ENCODE results near the gene AP5Z1. TPM values are rescaled to one million over a fixed set of nuclear protein-coding genes. Genes with fewer than 3 reads are reported as not detected.
A peak's percentile ranks its signal among the peaks of the same experiment; 100 is the strongest.

The AP5Z1 gene
- total and polyA plus RNA-seq, 2 of the 4 experiments (the other 2 are of a cell fraction): 9.7 to 38.7 TPM

DNA sequence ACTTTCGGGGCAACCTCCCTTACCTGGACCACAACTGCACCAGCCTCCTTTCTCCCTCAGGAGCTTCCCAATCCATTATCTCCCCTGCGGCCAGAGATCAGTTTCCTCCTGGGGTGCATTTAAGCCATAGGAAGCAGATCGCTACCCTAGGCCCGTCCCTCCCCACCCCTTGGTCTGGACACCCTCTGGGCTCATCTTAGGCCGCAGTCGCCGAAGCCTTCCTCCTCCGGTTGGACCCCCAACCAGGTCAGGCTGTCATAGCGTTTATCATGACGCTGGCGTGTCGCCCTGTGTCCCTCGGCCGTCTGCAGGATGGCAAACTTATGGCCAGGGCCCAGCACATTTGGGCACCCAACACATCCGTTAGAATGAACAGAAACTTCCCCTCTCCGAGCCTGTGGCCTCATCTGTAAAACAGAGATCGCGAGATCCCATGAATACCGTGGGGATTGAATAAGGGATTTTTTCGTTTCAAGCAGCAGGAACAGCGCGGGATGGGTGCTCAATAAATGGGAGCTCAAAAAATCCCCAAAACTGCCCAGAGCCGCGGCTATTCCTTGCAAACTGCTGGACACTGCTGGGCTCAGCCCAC is 669 bp upstream of the AP5Z1 start (continued):
- no peak for TF ChIP-seq MAZ (IDR thresholded peaks at IDR 0.05; ENCODE audit: borderline replicate concordance, low read depth, low read length)

- H3K27me3 ChIP-seq (ENCODE audit: control insufficient read depth, insufficient read depth, low read length): no peaks in the 10 kb centered on the region
- H3K27ac ChIP-seq (ENCODE audit: insufficient read depth, low read length): peak overlapping the region; percentile 68
- H3K79me1 ChIP-seq (ENCODE audit: low read depth in 1 of 2, low read length in 2 of 2): peaks cover 13 to 63% of the 10 kb centered on the region in 2 experiments
- peaks cover 27% of the 10 kb centered on the region for H4K20me1 ChIP-seq (ENCODE audit: insufficient read depth, low read length)
- H3K4me3 ChIP-seq (ENCODE audit: insufficient read depth, low read depth, low read length): peak overlapping the region; percentile 83
- peak overlapping the region; percentile 55; the same call in 1 of the 2 replicates for H2BK120ac ChIP-seq (ENCODE audit: low read depth, low read length)
- H3K9me1 ChIP-seq (ENCODE audit: insufficient read depth, low read length): peaks cover 10% of the 10 kb centered on the region; the same call in 1 of the 2 replicates
- H3K36me3 ChIP-seq (ENCODE audit: control insufficient read depth, insufficient read depth, low read length): peaks cover 8% of the 10 kb centered on the region
- H2BK15ac ChIP-seq (ENCODE audit: low read depth, low read length): no peak overlapping the region
- peak overlapping the region; percentile 97 for H2AFZ ChIP-seq (replicated peaks; ENCODE audit: low read length, poor library complexity)
- peak overlapping the region; percentile 51; the same call in 1 of the 2 replicates for H4K91ac ChIP-seq (ENCODE audit: insufficient read depth, low read depth, low read length)
- in situ Hi-C loops (cut with MboI; ENCODE audit: low sequenced_read_pairs) (no loop called here), intact Hi-C loops (cut with micrococcal nuclease) (loop anchor here (1.0 to 10.0 kb wide), 3 partner anchors 31 to 161 kb away; no protein-coding TSS in a partner anchor), dilution Hi-C loops (cut with HindIII; ENCODE audit: low sequenced_read_pairs, unreplicated experiment) (no loop called here)
- no peak overlapping the region for H2BK20ac ChIP-seq (ENCODE audit: low read depth, low read length)
- POLR2A ChIA-PET (ENCODE audit: unreplicated experiment): interaction anchor here (1.0 to 1.2 kb wide), 3 partner anchors 8 to 163 kb away, joined by 3 to 17 read pairs (median 4); no protein-coding TSS in a partner anchor
- H3K14ac ChIP-seq (replicated peaks; ENCODE audit: low read depth, low read length): peak overlapping the region; percentile 96
- H2AK5ac ChIP-seq (ENCODE audit: low read depth, low read length): peak overlapping the region; percentile 56
- peak overlapping the region; percentile 86 for H3K4me2 ChIP-seq (ENCODE audit: low read depth, low read length)
- ATAC-seq (ENCODE audit: low read depth) (peak; percentile 7), DNase-seq (peak; percentile 49)
- peak overlapping the region; percentile 58 for H3K4ac ChIP-seq (ENCODE audit: low read depth, low read length)
- no peak overlapping the region for H3K18ac ChIP-seq (ENCODE audit: low read depth, low read length)
- peak overlapping the region; percentile 73 for H3K9ac ChIP-seq (ENCODE audit: low read depth, low read length)
- H4K8ac ChIP-seq (ENCODE audit: low read depth in 2 of 2, low read length in 2 of 2): peak overlapping the region; percentile 5 to 68; a peak in 3 of 4 replicates
- peak overlapping the region; percentile 94 for H3K23ac ChIP-seq (ENCODE audit: low read depth, low read length)
- 0 out of 2 replicates have a peak overlapping the region, but pooled peaks have one; percentile 40 for H4K5ac ChIP-seq (ENCODE audit: low read depth, low read length)
- TF ChIP-seq RAD21 (IDR thresholded peaks at IDR 0.05; ENCODE audit: low read length): 0 out of 2 replicates have a peak, but pooled peaks have one; percentile 0
- no peak for TF ChIP-seq BHLHE40 (IDR thresholded peaks at IDR 0.05; ENCODE audit: low read depth, low read length)
- TF ChIP-seq MAFK (IDR thresholded peaks at IDR 0.05; ENCODE audit: low read depth, low read length): peak; percentile 85
- TF ChIP-seq MAZ (IDR thresholded peaks at IDR 0.05; ENCODE audit: borderline replicate concordance, low read depth, low read length): no peak
- TF ChIP-seq SMC3 (IDR thresholded peaks at IDR 0.05; ENCODE audit: low read depth, low read length): no peak
- no peak; the same call in 1 of the 2 replicates for TF ChIP-seq CHD1 (IDR thresholded peaks at IDR 0.05; ENCODE audit: low read depth, low read length)
- no peaks in the 10 kb centered on the region for H3K9me3 ChIP-seq (ENCODE audit: control insufficient read depth, insufficient read depth, low read length)
- peaks cover 4% of the 10 kb centered on the region; the same call in 1 of the 2 replicates for H3K4me1 ChIP-seq (ENCODE audit: control insufficient read depth, insufficient read depth, low read length)
- peak overlapping the region; percentile 27 for H2BK5ac ChIP-seq (ENCODE audit: low read depth, low read length, poor library complexity, severe bottlenecking)
- BruUV-seq (replicated peaks): no TSS peak
- 0 out of 2 replicates have a peak overlapping the region, but pooled peaks have one; percentile 5 for H3K56ac ChIP-seq (ENCODE audit: extremely low read depth, insufficient read depth, low read length)
- CTCF ChIA-PET: interaction anchor here (1.0 kb wide), 1 partner anchor 16 kb away, joined by 3 read pairs; no protein-coding TSS in a partner anchor
- 0% methylated on average over 3 of the region's 32 CpGs; no CpG with 5 or more reads in 1 of the 2 experiments for WGBS, 2 experiments (ENCODE audit: extremely low coverage in 2 of 2, insufficient read length in 1 of 2)
- H2AK9ac ChIP-seq (replicated peaks; ENCODE audit: low read depth, low read length, poor library complexity): peak overlapping the region; percentile 94
Observed at GRCh38 chr7:4775848-4776623, 613 bp downstream of the AP5Z1 start.
